ENCODE data around the gene EEF1A2. TPM values are rescaled to one million over a fixed set of nuclear protein-coding genes. Genes with fewer than 3 reads are reported as not detected.

EEF1A2 gene
- total RNA-seq, 4 donors from 2014 or later = 2.1 to 4.7 (median 2.8) TPM; not detected in 1

DNA sequence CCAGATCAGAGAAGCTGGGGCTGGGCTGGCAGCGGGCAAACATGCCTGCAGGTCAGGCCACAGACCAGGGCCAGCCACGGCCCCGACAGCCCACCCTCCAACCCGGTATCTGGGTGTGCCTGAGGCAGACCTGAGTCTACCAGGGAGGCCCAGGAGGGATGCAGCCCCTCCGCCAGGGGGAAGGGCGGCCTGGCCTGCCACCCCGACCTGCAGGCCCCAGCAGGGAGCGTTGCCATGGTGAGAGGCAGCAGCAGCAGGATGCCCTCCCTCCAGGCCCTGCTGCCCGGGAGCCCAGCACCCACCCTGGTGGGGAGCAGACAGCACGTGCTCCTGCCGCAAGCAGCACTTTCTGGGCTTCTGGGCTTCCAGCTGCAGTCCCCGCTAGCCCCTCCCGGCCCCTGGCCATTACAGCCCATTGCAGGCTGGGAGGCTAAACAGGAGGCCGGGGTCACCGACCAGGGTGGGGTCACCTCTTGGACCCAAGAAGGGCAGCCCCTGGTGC, 3.8 kb upstream of the EEF1A2 start:
- ATAC-seq (ENCODE audit: low FRiP score) (no peak), DNase-seq (ENCODE audit: low spot score) (no peak)
- no peak for TF ChIP-seq CTCF (IDR thresholded peaks at IDR 0.05)

DNA sequence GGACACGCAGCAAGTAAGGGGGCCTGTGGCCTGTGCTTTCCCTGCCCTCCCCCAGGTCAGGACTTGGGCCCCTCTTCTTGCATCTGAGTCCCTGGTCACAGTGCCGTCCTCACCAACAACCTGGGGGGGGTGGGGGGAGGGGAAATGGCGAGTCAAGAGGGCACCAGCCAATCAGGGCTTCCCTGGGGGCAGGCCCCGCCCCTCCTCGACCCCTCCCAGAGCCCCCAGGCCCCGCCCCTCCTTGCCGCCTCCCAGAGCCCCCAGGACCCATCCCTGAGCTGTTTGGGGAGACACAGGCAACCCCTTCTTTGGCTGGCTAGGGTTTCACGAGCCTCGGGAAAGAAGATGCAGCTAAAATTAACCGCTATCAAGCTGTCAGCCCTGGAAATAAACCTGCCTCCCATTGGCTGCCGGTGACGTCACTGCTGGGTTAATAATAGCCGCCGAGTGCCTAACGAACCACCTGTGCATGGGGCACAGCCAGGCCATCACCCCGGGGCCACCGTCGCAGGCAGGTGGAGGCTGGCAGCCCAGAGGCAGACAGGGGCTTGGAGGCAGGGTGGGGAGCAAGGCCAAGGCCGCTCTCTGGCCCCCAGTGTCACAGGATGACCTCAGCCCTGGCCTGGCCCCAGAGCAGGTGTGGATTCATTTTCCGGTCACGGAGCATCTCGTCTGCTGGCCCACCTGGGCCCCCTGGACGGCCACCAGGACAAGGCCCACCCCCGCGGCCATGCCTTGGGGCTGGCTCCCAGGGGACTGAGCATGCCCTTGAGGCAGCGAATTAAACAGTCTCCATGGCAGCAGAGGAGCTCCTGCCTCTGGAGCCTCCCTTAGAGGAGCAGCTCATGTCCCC, 3.2 kb upstream of the EEF1A2 start:
- no peak for TF ChIP-seq CTCF (IDR thresholded peaks at IDR 0.05)
- no peak for DNase-seq (ENCODE audit: low spot score)
- no peak for ATAC-seq (ENCODE audit: low FRiP score)

DNA sequence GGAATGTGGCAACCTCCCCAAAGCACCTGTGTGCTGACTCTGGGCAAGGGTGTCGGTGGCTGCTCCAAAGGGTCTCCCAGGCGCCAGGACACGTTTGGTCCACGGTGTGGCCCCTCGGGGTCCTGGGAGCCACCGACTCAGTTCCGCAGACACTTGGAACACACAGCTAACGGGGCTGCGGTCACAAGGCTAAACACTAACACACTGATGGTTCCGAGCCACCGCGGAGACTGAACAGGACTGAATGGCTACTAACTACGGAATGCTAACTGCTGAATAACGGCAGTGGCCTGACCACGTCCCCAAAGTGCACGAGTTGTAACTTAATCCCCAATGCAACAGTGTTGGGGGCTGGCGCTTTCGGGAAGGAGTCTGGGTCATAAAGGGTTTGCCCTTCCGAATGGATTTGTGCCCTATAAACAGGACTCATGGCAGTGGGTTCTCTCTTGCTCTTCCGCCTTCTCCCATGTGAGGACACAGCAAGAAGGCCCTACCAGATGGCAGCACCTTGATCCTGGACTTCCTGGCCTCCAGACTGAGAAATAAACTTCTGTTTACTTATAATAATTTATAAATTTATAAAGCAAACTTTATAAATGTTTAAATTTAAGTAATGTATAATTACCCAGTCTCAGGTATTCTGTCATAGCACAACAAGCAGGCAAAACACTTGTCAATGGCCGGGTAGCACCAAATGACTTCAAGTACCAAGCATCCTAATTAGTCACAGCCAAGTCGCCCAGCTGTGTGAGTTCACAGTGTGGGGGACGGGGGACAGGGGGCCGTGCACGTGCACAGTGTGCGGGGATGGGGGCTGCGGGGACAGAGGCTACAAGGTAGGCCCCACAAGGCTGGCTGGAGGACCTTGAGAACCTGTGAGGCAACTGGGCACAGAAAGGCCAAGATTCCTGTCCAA, 2.3 kb upstream of the EEF1A2 start:
- DNase-seq (ENCODE audit: low spot score) = no peak
- no peak for ATAC-seq (ENCODE audit: low FRiP score)
- TF ChIP-seq CTCF (IDR thresholded peaks at IDR 0.05) = no peak

DNA sequence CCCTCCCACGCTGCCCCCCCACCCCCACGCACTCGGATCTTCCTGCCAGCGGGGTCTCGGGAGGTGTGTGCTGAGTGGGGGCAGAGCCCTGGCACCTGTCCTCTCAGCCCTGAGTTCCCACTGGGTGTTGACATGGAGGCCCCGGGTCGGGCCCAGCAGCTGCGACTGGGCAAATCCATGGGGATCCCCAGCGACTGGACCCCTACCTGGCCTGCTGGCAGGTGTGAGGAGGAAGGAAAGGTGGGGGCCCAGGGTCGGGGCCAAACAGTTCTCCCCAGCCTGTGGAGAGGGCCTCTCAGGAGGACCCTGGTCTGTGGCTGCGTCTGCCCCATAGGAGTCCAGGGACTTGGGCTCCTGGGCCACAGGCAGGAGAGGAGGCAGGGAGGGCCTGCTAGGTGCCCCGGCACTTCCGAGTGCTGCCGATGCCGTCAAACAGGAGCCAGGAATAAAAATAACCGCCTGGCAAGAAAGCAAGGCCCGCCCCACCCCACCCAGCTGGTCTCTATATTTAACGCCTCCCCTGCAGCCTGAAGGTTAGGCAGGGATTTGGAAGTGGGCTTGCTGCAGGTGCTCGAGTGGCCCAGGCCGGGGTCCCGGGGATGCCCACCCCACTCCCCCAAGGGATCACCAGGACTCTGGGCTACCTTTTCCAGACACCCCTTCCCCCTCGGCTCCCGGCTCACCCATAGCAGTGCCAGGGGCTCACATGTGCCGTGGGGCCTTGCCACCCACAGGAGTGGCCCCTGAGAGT, 1.4 kb upstream of the EEF1A2 start:
- DNase-seq (ENCODE audit: low spot score) (no peak), ATAC-seq (ENCODE audit: low FRiP score) (no peak)
- TF ChIP-seq CTCF (IDR thresholded peaks at IDR 0.05) = no peak

GRCh38 chr20:63499338-63499969, 571 bp upstream of the EEF1A2 start:
- TF ChIP-seq CTCF (IDR thresholded peaks at IDR 0.05) = no peak
- ATAC-seq (ENCODE audit: low FRiP score) (no peak), DNase-seq (ENCODE audit: low spot score) (no peak)
